Measurements from ENCODE around the gene EXOC6B. TPM values are rescaled to one million over a fixed set of nuclear protein-coding genes. Genes with fewer than 3 reads are reported as not detected.

EXOC6B gene
- total and polyA plus RNA-seq, 10 of the 15 experiments (the other 5 are each of a cell fraction or from before 2014, with no cell fraction given): 0.23 to 2.2 (median 1.2) TPM

GRCh38 chr2:72674982-72675915 lies 150.6 kb downstream of the EXOC6B start (continued):
- TF ChIP-seq CTCF (IDR thresholded peaks at IDR 0.05 in 2 of 3, conservative IDR thresholded peaks at IDR 0.05 in 1 of 3; ENCODE audit: control insufficient read depth in 2 of 3, extremely low read depth in 1 of 3, insufficient read depth in 1 of 3, low read depth in 3 of 3, low read length in 3 of 3) (no peak), NR2C1 (IDR thresholded peaks at IDR 0.05) (no peak), NRF1 (conservative IDR thresholded peaks at IDR 0.05; ENCODE audit: low read depth, low read length) (no peak), E4F1 (IDR thresholded peaks at IDR 0.05; ENCODE audit: borderline replicate concordance, partially characterized antibody) (no peak)

GRCh38 chr2:72673279-72673678 lies 152.6 kb downstream of the EXOC6B start:
- H3K27me3 ChIP-seq (replicated peaks in 1 of 2; ENCODE audit: control insufficient read depth in 2 of 2, insufficient read depth in 2 of 2, low read length in 1 of 2): no peaks in the 10 kb centered on the region
- ChIA-PET RAD21 (ENCODE audit: unreplicated experiment) (no interaction called here), SMC1A (ENCODE audit: uncharacterized antibody, unreplicated experiment) (no interaction called here), CTCF (no interaction called here), POLR2A (no interaction called here)
- no peak overlapping the region for H2AFZ ChIP-seq (ENCODE audit: control insufficient read depth, low read depth, low read length)
- no peaks in the 10 kb centered on the region for H4K20me1 ChIP-seq (ENCODE audit: control insufficient read depth, insufficient read depth)
- no peaks in the 10 kb centered on the region for H3K4me1 ChIP-seq (ENCODE audit: control insufficient read depth, insufficient read depth, low read length)
- BruUV-seq (replicated peaks): no TSS peak
- in situ Hi-C loops (cut with MboI): no loop called here
- FAIRE-seq (no peak), ATAC-seq (no peak), DNase-seq (ENCODE audit: low read depth, low spot score) (no peak)
- no peaks in the 10 kb centered on the region for H3K9me3 ChIP-seq (replicated peaks; ENCODE audit: control insufficient read depth, insufficient read depth, low read length)
- H3K79me2 ChIP-seq (ENCODE audit: control insufficient read depth, insufficient read depth, low read length): no peaks in the 10 kb centered on the region
- no peak overlapping the region for H3K27ac ChIP-seq (ENCODE audit: control insufficient read depth, insufficient read depth)
- intact Hi-C loops (cut with micrococcal nuclease; ENCODE audit: unreplicated experiment): no loop called here
- H3K4me2 ChIP-seq (ENCODE audit: control insufficient read depth, insufficient read depth): no peak overlapping the region
- no peak overlapping the region for H3K9ac ChIP-seq (ENCODE audit: control insufficient read depth, insufficient read depth, low read length)
- no peak overlapping the region for H3K4me3 ChIP-seq
- no peaks in the 10 kb centered on the region for H3K36me3 ChIP-seq (ENCODE audit: control insufficient read depth in 2 of 2, insufficient read depth in 2 of 2, low read length in 1 of 2)
- WGBS (ENCODE audit: insufficient coverage, insufficient replicate concordance, low lambda C conversion rate, missing lambda C conversion rate): 88% methylated on average over 2 of the region's 2 CpGs
- TF ChIP-seq ELK1 (IDR thresholded peaks at IDR 0.05; ENCODE audit: low read depth, low read length): no peak
- TF ChIP-seq NFYA (IDR thresholded peaks at IDR 0.05; ENCODE audit: borderline replicate concordance, low read depth, low read length): no peak
- TF ChIP-seq TBL1XR1 (IDR thresholded peaks at IDR 0.05; ENCODE audit: low read depth, low read length): no peak
- no peak for TF ChIP-seq ZNF24 (IDR thresholded peaks at IDR 0.05)
- no peak for TF ChIP-seq ZNF687 (IDR thresholded peaks at IDR 0.05)
- no peak for TF ChIP-seq SP1 (IDR thresholded peaks at IDR 0.05; ENCODE audit: low read depth, low read length)

Data from GM12878 (cell line).